Neutrophil (primary cell): Measurements from ENCODE around the gene CHCHD6.

Source experiments
- H3K27ac ChIP-seq: fragments of 200-600 bp; sonication (generic); 2 replicates; pipeline ENCODE4 v1.5.1; 2016; ENCODE audit warnings: mild to moderate bottlenecking, moderate library complexity
- H3K27me3 ChIP-seq: fragments of 200-600 bp; sonication (generic); 2 replicates; pipeline ENCODE4 v1.6.0; 2016; ENCODE audit warnings: mild to moderate bottlenecking
- H3K36me3 ChIP-seq: fragments of 200-600 bp; sonication (generic); 2 replicates; pipeline ENCODE4 v1.5.1; 2017
- H3K4me1 ChIP-seq, 2 experiments: fragments of 200-600 bp in 1 of 2; sonication (generic) in 1 of 2; 1 replicate in 1 of 2; 2 replicates in 1 of 2; pipeline versions ENCODE4 v1.5.1 to v1.6.1; 2013 to 2016; ENCODE audit warnings: low read depth in 1 of 2, low read length in 1 of 2, mild to moderate bottlenecking in 1 of 2, moderate library complexity in 1 of 2; ENCODE audit not compliant: control insufficient read depth in 1 of 2, insufficient read depth in 1 of 2
- H3K4me3 ChIP-seq, 2 experiments: fragments of 200-600 bp in 1 of 2; sonication (generic) in 1 of 2; 1 replicate in 1 of 2; 2 replicates in 1 of 2; pipeline ENCODE4 v1.5.1; 2013 to 2016; ENCODE audit warnings: low read depth in 1 of 2, low read length in 1 of 2, mild to moderate bottlenecking in 1 of 2, moderate library complexity in 1 of 2
- H3K9me3 ChIP-seq: fragments of 200-600 bp; sonication (generic); 2 replicates; pipeline ENCODE4 v1.5.1; 2016
- TF ChIP-seq, protein P1 (sequence below): fragments of 200-600 bp; sonication (generic); IDR thresholded peaks from 2 replicates; pipeline ENCODE4 v1.5.1; 2016; ENCODE audit warnings: antibody characterized with exemption

Gene CHCHD6

DNA sequence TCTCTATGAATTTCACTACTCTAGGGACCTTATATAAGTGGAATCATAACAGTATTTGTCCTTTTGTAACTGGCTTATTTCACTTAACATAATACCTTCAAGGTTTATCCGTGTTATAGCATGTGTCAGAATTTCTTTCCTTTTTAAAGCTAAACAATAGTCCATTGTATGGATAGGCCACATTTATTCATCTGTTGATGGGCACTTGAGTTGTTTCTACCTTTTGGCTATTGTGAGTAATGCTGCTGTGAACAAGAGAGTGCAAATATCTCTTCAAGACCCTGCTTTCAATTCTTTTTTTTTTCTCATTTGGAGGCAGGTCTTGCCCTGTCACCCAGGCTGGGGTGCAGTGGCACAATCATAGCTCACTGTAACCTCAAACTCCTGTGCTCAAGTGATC, 56.5 kb downstream of the CHCHD6 start:
- Histone ChIP-seq H3K9me3 (no peaks in the 10 kb centered on the region), H3K27me3 (no peaks in the 10 kb centered on the region), H3K27ac (no peak overlapping the region), H3K36me3 (no peaks in the 10 kb centered on the region), H3K4me3 (no peak overlapping the region), H3K4me1 (no peaks in the 10 kb centered on the region)
- TF ChIP-seq, protein P1, sequence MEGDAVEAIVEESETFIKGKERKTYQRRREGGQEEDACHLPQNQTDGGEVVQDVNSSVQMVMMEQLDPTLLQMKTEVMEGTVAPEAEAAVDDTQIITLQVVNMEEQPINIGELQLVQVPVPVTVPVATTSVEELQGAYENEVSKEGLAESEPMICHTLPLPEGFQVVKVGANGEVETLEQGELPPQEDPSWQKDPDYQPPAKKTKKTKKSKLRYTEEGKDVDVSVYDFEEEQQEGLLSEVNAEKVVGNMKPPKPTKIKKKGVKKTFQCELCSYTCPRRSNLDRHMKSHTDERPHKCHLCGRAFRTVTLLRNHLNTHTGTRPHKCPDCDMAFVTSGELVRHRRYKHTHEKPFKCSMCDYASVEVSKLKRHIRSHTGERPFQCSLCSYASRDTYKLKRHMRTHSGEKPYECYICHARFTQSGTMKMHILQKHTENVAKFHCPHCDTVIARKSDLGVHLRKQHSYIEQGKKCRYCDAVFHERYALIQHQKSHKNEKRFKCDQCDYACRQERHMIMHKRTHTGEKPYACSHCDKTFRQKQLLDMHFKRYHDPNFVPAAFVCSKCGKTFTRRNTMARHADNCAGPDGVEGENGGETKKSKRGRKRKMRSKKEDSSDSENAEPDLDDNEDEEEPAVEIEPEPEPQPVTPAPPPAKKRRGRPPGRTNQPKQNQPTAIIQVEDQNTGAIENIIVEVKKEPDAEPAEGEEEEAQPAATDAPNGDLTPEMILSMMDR = no peak

DNA sequence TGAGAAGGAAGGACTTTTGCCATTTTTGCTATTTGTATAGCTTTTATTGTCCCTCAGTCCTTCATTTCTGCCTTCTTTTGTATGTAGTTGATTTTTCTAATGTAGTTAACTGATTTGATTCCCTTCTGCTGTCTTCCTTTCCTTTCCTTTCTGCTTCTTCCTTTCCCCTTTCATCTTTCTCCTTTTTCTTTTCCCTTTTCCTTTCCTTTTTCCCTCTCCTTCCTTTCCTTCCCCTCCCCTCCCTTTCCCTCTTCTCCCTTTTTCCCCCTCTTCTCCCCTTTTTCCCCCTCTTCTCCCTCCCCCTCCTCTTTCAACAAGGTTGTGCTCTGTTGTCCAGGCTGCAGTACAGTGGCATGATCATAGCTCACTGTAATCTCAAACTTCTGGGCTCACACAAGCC, 59.0 kb downstream of the CHCHD6 start:
- no peaks in the 10 kb centered on the region for H3K27me3 ChIP-seq
- no peaks in the 10 kb centered on the region for H3K9me3 ChIP-seq
- H3K36me3 ChIP-seq = no peaks in the 10 kb centered on the region
- H3K4me3 ChIP-seq = no peak overlapping the region
- TF ChIP-seq, protein P1 = no peak
- no peaks in the 10 kb centered on the region for H3K4me1 ChIP-seq
- H3K27ac ChIP-seq = no peak overlapping the region

DNA sequence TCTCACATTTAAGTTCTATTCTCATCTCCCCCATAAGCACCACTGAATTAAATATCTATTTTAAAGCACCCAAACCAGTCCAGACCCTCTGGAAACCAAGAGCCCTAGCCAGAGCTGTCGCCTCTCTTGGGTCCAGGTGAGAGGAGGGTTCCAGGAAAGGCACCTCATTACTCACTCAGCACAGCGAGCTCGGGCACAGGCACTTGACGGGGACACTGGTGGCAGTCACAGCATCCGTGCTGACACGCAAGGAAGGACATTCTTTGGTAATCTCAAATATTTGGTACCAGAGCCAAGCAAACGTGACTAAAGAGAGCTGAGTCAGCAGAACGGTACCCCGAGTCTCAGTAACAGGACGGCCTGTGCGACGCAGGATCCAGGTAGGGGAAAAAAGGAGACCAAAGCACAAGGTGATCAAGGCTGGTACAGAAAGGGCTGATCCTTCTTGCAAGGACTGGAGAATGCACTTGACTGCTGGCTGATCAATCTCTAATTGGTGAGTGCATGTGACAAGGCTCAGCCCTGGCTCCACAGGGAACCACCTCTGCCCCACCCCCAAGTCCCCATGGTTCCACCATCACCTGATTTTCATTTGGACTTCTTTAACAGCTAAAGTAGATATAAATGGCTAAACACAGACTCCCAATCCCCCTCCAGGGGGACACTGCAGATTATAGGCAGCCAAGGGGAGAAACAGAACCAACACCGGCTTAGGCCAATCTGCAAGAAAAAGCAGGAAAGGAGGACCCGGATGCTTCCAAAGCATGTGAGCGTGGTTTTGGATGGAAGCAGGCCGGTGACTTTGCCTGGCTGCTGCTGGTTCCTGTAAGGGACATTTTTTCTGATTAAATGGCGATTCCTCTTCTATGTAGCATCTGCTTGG, 61.4 kb downstream of the CHCHD6 start:
- H3K9me3 ChIP-seq = no peaks in the 10 kb centered on the region
- no peak overlapping the region for H3K4me3 ChIP-seq
- H3K4me1 ChIP-seq = no peaks in the 10 kb centered on the region
- TF ChIP-seq, protein P1 = no peak
- H3K27me3 ChIP-seq = no peaks in the 10 kb centered on the region
- H3K27ac ChIP-seq = no peak overlapping the region
- H3K36me3 ChIP-seq = no peaks in the 10 kb centered on the region

DNA sequence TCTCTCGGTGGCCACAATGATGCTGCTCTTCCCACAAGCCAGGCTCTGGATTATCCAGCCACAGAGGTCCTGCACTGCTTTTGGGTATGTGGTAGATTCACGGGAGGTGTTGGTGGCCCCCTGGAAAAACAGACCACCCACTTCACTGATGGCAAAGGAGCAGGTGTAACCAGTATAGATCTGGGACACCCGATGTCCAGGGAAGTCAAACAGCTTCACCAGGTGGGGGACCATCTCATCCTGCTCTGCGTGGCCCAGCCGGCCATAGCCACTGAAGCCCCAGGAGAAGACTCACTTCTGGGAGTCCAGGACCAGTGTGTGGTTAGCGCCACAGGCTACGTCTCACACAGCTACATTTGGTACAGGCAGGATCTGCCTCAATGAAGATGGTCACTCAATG, 62.6 kb downstream of the CHCHD6 start:
- no peak overlapping the region for H3K4me3 ChIP-seq
- no peak overlapping the region for H3K27ac ChIP-seq
- H3K36me3 ChIP-seq = no peaks in the 10 kb centered on the region
- H3K9me3 ChIP-seq = no peaks in the 10 kb centered on the region
- H3K27me3 ChIP-seq = no peaks in the 10 kb centered on the region
- no peaks in the 10 kb centered on the region for H3K4me1 ChIP-seq
- TF ChIP-seq, protein P1 = no peak

DNA sequence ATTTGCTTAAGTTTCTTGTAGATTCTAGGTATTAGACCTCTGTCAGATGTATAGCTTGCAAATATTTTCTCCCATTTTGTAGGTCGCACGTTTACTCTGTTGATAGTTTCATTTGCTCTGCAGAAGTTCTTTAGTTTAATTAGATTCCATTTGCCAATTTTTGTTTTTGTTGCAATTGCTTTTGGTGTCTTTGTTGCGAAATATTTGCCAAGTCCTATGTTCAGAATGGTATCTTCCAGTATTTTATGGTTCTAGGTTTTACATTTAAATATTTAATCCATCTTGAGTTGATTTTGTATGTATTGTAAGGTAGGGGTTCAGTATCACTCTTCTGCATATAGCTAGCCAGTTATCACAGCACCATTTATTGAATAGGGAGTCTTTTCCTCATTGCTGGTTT, 64.9 kb downstream of the CHCHD6 start:
- Histone ChIP-seq H3K9me3 (no peaks in the 10 kb centered on the region), H3K36me3 (no peaks in the 10 kb centered on the region), H3K27ac (no peak overlapping the region), H3K4me1 (no peaks in the 10 kb centered on the region), H3K27me3 (no peaks in the 10 kb centered on the region), H3K4me3 (no peak overlapping the region)
- TF ChIP-seq, protein P1 = no peak
